Measurements from ENCODE around the gene STK11IP. TPM values are rescaled to one million over a fixed set of nuclear protein-coding genes. Genes with fewer than 3 reads are reported as not detected.

Gene STK11IP
- total and polyA plus RNA-seq, 7 donors = 5.5 to 13.3 (median 9.0) TPM

DNA sequence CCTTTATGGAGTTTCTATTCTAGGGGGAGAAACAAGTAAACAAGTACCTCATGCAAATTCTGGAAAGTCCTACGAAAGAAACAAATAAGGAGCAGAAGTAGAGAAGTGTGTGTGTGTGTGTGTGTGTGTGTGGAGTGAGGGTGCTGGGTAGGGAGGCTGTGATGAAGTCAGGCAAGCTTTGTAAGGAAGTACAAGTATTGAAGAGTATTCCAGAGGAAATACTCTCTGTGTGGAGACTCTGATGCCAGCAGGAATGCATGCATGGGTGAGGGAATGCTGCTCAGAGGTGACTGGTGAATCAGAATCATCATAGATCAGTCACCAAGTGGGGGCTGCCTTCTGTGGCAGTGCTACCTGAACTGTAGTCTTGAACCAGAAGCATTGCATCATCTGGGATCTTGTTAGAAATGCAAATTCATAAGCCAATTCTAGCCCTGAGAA is 64.3 kb downstream of the STK11IP start:
- H3K4me1 ChIP-seq = peaks cover 9% of the 10 kb centered on the region
- DNase-seq (no peak), ATAC-seq (no peak)
- no peaks in the 10 kb centered on the region for H3K36me3 ChIP-seq (ENCODE audit: insufficient read depth in 1 of 2, low read depth in 1 of 2)
- intact Hi-C loops (cut with DNase I) = no loop called here
- no peaks in the 10 kb centered on the region for H3K9me3 ChIP-seq
- no peak overlapping the region for H3K27ac ChIP-seq
- 83 to 92% (median 85%) methylated on average over 1 of the region's 1 CpG for WGBS, 3 donors
- H3K4me3 ChIP-seq = no peak overlapping the region
- TF ChIP-seq CTCF (IDR thresholded peaks at IDR 0.05) = no peak
- H3K27me3 ChIP-seq (ENCODE audit: insufficient read depth in 3 of 3, low read length in 2 of 3) = no peaks in the 10 kb centered on the region

DNA sequence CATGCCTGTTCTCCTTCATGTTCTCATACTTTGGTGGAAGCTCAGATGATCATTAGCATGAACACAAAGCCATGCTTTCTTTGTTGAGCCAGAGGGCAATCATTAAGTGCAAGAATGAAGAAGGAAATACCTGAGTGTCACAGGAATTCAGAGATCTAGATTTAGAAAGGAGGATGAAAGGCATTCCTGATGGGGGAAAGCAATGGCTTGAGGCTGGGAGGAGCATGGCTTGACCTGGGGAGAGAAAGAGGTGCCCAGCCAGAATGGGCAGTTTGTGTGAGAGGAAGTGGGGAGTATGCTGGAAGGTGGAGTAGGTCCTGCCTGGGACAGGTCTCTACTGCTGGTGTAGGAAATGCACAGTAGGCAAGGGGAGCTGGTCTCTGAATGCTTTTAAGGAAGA is 64.9 kb downstream of the STK11IP start:
- no peak for TF ChIP-seq CTCF (IDR thresholded peaks at IDR 0.05)
- Histone ChIP-seq H3K27ac (no peak overlapping the region), H3K4me3 (no peak overlapping the region), H3K9me3 (no peaks in the 10 kb centered on the region), H3K27me3 (ENCODE audit: insufficient read depth in 3 of 3, low read length in 2 of 3) (no peaks in the 10 kb centered on the region), H3K4me1 (peaks cover 9% of the 10 kb centered on the region), H3K36me3 (ENCODE audit: insufficient read depth in 1 of 2, low read depth in 1 of 2) (no peaks in the 10 kb centered on the region)
- intact Hi-C loops (cut with DNase I) = no loop called here
- no peak for DNase-seq
- no peak for ATAC-seq

DNA sequence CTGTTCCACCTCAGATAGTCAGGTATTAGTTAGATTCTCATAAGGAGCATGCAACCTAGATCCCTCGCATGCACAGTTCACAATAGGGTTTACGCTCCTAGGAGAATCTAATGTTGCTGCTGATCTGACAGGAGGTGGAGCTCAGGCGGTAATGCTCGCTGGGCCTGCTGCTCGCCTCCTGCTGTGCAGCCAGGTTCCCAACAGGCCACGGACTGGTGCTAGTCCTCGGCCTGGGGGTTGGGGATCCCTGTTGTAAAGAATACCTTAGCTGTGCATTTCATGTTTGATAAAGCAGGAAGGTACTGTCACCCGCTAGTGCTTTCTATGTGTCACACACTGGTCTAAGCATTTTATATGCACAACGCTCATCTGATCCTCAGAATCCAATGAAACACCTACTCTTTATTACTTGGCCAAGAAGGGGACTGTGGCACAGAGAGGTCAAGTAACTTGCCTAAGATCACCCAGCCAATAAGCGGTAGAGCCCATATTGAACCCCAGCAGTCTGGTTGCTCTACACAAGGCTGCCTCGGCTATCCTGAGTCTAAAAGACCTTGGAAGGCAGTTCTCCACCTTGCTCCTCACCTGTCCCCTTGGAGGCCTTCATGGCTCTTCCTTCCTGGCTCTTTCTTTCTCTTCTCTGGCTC is 65.6 kb downstream of the STK11IP start:
- H3K36me3 ChIP-seq (ENCODE audit: insufficient read depth in 1 of 2, low read depth in 1 of 2) = no peaks in the 10 kb centered on the region
- no peak overlapping the region for H3K27ac ChIP-seq
- no peak overlapping the region for H3K4me3 ChIP-seq
- H3K4me1 ChIP-seq = peaks cover 9% of the 10 kb centered on the region
- no peaks in the 10 kb centered on the region for H3K9me3 ChIP-seq
- H3K27me3 ChIP-seq (ENCODE audit: insufficient read depth in 3 of 3, low read length in 2 of 3) = no peaks in the 10 kb centered on the region
- 82 to 83% (median 83%) methylated on average over 11 of the region's 11 CpGs for WGBS, 3 donors
- no peak for ATAC-seq
- intact Hi-C loops (cut with DNase I) = no loop called here
- no peak for TF ChIP-seq CTCF (IDR thresholded peaks at IDR 0.05)
- DNase-seq = no peak

- 87 to 97% (median 94%) methylated on average over 5 of the region's 5 CpGs for WGBS, 3 donors
- ATAC-seq = no peak
- intact Hi-C loops (cut with DNase I) = no loop called here
- H3K27me3 ChIP-seq (ENCODE audit: insufficient read depth in 3 of 3, low read length in 2 of 3) = no peaks in the 10 kb centered on the region
- H3K27ac ChIP-seq = no peak overlapping the region
- no peak for TF ChIP-seq CTCF (IDR thresholded peaks at IDR 0.05)
- peaks cover 9% of the 10 kb centered on the region for H3K4me1 ChIP-seq
- H3K4me3 ChIP-seq = no peak overlapping the region
- no peaks in the 10 kb centered on the region for H3K9me3 ChIP-seq
- no peaks in the 10 kb centered on the region for H3K36me3 ChIP-seq (ENCODE audit: insufficient read depth in 1 of 2, low read depth in 1 of 2)
- no peak for DNase-seq
These were observed 66.4 kb downstream of the STK11IP start for GRCh38 chr2:219664041-219664440.

DNA sequence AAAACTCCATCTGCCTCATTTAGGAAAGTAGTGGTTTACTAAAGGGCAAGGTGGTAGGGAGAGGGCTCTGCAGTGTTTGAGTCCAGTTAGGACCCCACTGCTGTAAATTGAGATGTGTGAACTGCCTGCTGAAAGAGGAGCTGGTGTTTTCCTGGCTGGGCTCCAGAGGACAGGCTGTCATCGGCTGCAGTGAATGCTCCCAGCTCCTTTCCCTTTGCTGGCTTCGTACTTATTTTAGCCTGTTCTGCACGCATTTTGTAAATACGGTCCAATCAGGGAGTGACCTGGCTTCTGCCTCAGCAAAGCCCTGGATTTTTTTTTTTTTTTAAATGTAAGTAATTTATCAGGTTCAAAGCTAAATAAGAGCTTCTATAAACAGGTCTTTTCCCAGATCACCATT is 67.3 kb downstream of the STK11IP start:
- no peaks in the 10 kb centered on the region for H3K27me3 ChIP-seq (ENCODE audit: insufficient read depth in 3 of 3, low read length in 2 of 3)
- ATAC-seq = peak; percentile 64 to 90 (median 74)
- no peaks in the 10 kb centered on the region for H3K36me3 ChIP-seq (ENCODE audit: insufficient read depth in 1 of 2, low read depth in 1 of 2)
- no peak for TF ChIP-seq CTCF (IDR thresholded peaks at IDR 0.05)
- WGBS, 3 donors = 7 to 15% (median 15%) methylated on average over 4 of the region's 4 CpGs
- no peaks in the 10 kb centered on the region for H3K9me3 ChIP-seq
- no peak overlapping the region for H3K27ac ChIP-seq
- intact Hi-C loops (cut with DNase I) = no loop called here
- DNase-seq = peak in 1 of 2 donors; percentile 72
- H3K4me1 ChIP-seq = peaks cover 9% of the 10 kb centered on the region
- H3K4me3 ChIP-seq = no peak overlapping the region

All from psoas muscle (tissue), 8 donors.